CD8-positive, alpha-beta memory T cell (primary cell): ENCODE measurements around the gene MYORG. TPM values are rescaled to one million over a fixed set of nuclear protein-coding genes. Genes with fewer than 3 reads are reported as not detected.

Experiments used
- CTCF ChIA-PET: fragments of 350-600 bp; sonication (Branson Sonifier 250); formaldehyde crosslinking; loops from one replicate; lab custom pipeline; 2021; ENCODE audit warnings: antibody characterized with exemption; lab: Charles Lee
- POLR2A ChIA-PET: fragments of 350-600 bp; sonication (Branson Sonifier 250); formaldehyde crosslinking; loops from one replicate; lab custom pipeline; 2021; ENCODE audit warnings: antibody characterized with exemption; lab: Charles Lee
- DNase-seq, 5 donors: peaks; one replicate each; pipeline versions ENCODE4 v3.0.0 to v3.0.0-alpha.2; 2020 to 2022; ENCODE audit warnings: mixed read lengths in 1 of 5
- H3K27ac ChIP-seq: one replicate; pipeline ENCODE4 v1.7.0; 2013; ENCODE audit warnings: low read depth, mild to moderate bottlenecking, low read length, moderate library complexity
- H3K27me3 ChIP-seq: 2 replicates; pipeline ENCODE4 v1.7.0; 2013; ENCODE audit warnings: low read length, mild to moderate bottlenecking; ENCODE audit not compliant: insufficient read depth, poor library complexity, severe bottlenecking
- H3K36me3 ChIP-seq: 2 replicates; pipeline ENCODE4 v1.7.0; 2013; ENCODE audit warnings: mild to moderate bottlenecking, low read length, moderate library complexity; ENCODE audit not compliant: insufficient read depth
- H3K4me1 ChIP-seq: 2 replicates; pipeline ENCODE4 v1.7.0; 2013; ENCODE audit warnings: mild to moderate bottlenecking, low read length, moderate library complexity; ENCODE audit not compliant: insufficient read depth
- H3K4me3 ChIP-seq: 2 replicates; pipeline ENCODE4 v1.7.0; 2013; ENCODE audit warnings: mild to moderate bottlenecking, low read length
- H3K9me3 ChIP-seq: 2 replicates; pipeline ENCODE4 v1.7.0; 2013; ENCODE audit warnings: mild to moderate bottlenecking, low read length
- H3K27ac Mint-ChIP-seq, 8 donors: one replicate each; pipeline ENCODE4 v1.8.0; 2020 to 2021; ENCODE audit warnings: mixed read lengths in 8 of 8, mild to moderate bottlenecking in 6 of 8, inconsistent platforms in 3 of 8, moderate library complexity in 3 of 8
- H3K27me3 Mint-ChIP-seq, 2 donors: one replicate each; pipeline ENCODE4 v1.8.0; 2020 to 2021; ENCODE audit warnings: mixed read lengths in 2 of 2, mild to moderate bottlenecking in 1 of 2, moderate library complexity in 1 of 2
- H3K36me3 Mint-ChIP-seq, 3 donors: one replicate each; pipeline ENCODE4 v1.8.0; 2020 to 2021; ENCODE audit warnings: mixed read lengths in 3 of 3, inconsistent platforms in 1 of 3, mild to moderate bottlenecking in 1 of 3
- H3K4me1 Mint-ChIP-seq, 3 donors: one replicate each; pipeline ENCODE4 v1.8.0; 2020 to 2021; ENCODE audit warnings: mixed read lengths in 3 of 3, inconsistent platforms in 1 of 3, mild to moderate bottlenecking in 1 of 3
- H3K4me3 Mint-ChIP-seq, 7 donors: one replicate each; pipeline ENCODE4 v1.8.0; 2020 to 2021; ENCODE audit warnings: mixed read lengths in 7 of 7, mild to moderate bottlenecking in 6 of 7, moderate library complexity in 4 of 7, inconsistent platforms in 2 of 7
- H3K9me3 Mint-ChIP-seq, 5 donors: one replicate each; pipeline ENCODE4 v1.8.0; 2020 to 2022; ENCODE audit warnings: mixed read lengths in 5 of 5, mild to moderate bottlenecking in 3 of 5, moderate library complexity in 2 of 5, inconsistent platforms in 1 of 5
- polyA plus RNA-seq: library from polyadenylated mRNA; unstranded; fragments of 300-500 nt; fragmentation: Illumina TruSeq; gene quantifications from one replicate; pipeline ENCODE4 v1.2.3, GENCODE V29; 2021
- total RNA-seq, 2 experiments: library from RNA; stranded (reverse); gene quantifications; one replicate each; pipeline ENCODE4 v1.2.3, GENCODE V29; 2021

The MYORG gene
- total and polyA plus RNA-seq, 3 experiments from 2014 or later: 0.67 to 2.4 (median 2.3) TPM

DNA sequence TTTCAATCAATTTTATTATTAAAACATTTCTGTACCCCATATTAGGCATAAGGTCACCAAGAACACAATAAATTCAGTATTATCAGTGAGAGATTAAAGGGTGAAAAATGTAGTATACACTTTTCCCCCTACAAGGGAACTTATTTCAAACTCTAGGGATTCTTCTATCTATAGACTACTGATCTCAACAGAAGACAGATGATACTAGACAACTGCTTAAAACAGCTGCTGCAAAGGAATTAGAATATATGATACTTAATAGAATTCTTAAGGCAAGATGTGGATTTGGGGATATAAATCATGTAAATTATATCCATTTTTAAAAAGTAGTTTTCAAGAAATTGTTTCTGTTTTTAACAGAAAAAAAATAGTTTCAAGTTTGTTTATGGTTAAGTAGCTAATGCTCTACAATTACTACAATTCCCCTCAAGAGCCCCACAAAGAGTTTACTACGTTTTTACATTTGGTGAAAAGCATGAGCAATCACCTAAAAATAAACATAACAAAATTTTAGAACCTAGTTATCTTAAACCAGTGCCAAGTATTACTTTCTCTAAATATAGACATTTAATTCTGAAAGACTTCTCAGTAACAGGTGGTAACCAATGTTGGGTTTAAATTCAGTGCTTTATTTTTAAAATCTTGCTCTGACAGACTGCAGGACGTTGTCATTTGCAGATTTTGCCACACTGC, 53.7 kb downstream of the MYORG start:
- Histone ChIP-seq H3K27me3 (no peaks in the 10 kb centered on the region), H3K4me1 (peaks cover 2% of the 10 kb centered on the region), H3K36me3 (no peaks in the 10 kb centered on the region), H3K4me3 (no peak overlapping the region), H3K9me3 (no peaks in the 10 kb centered on the region), H3K27ac (no peak overlapping the region)
- DNase-seq: no peak
- ChIA-PET POLR2A (interaction anchor here (0.6 kb wide), 1 partner anchor 1374 kb away, joined by 3 read pairs; no protein-coding TSS in a partner anchor), CTCF (interaction anchor here (1.2 kb wide), 1 partner anchor 81 kb away, joined by 3 read pairs; no protein-coding TSS in a partner anchor)
- Mint-ChIP-seq H3K27me3 (no peaks in the 10 kb centered on the region), H3K9me3 (no peaks in the 10 kb centered on the region), H3K36me3 (no peaks in the 10 kb centered on the region), H3K4me1 (peaks cover 1 to 3% (median 3%) of the 10 kb centered on the region in 3 donors), H3K27ac (no peak overlapping the region), H3K4me3 (no peak overlapping the region)

DNA sequence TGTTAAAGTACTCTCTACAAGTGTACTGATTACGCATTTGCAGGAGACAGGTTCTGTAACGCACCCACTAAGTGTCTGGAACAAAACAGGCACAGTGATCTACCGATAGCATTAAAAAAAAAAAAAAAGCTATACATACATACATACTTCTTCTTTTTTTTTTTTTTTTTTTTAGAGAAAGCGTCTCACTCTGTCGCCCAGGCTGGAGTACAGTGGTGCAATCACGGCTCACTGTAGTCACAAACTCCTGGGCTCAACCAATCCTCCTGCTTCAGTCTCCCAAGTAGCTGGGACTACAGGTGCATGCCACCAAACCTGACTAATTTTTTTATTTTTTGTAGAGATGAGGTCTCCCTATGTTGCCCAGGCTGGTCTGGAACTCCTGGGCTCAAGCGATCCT, 55.2 kb downstream of the MYORG start:
- H3K9me3 ChIP-seq: no peaks in the 10 kb centered on the region
- Mint-ChIP-seq H3K4me3 (no peak overlapping the region), H3K4me1 (no peaks in the 10 kb centered on the region), H3K36me3 (no peaks in the 10 kb centered on the region), H3K27me3 (no peaks in the 10 kb centered on the region), H3K27ac (no peak overlapping the region), H3K9me3 (no peaks in the 10 kb centered on the region)
- H3K4me1 ChIP-seq: no peaks in the 10 kb centered on the region
- ChIA-PET POLR2A (no interaction called here), CTCF (interaction anchor here (0.6 to 0.9 kb wide), 2 partner anchors 30 to 84 kb away, joined by 3 to 4 read pairs; no protein-coding TSS in a partner anchor)
- H3K36me3 ChIP-seq: no peaks in the 10 kb centered on the region
- no peak overlapping the region for H3K4me3 ChIP-seq
- H3K27me3 ChIP-seq: no peaks in the 10 kb centered on the region
- DNase-seq: no peak
- H3K27ac ChIP-seq: no peak overlapping the region

DNA sequence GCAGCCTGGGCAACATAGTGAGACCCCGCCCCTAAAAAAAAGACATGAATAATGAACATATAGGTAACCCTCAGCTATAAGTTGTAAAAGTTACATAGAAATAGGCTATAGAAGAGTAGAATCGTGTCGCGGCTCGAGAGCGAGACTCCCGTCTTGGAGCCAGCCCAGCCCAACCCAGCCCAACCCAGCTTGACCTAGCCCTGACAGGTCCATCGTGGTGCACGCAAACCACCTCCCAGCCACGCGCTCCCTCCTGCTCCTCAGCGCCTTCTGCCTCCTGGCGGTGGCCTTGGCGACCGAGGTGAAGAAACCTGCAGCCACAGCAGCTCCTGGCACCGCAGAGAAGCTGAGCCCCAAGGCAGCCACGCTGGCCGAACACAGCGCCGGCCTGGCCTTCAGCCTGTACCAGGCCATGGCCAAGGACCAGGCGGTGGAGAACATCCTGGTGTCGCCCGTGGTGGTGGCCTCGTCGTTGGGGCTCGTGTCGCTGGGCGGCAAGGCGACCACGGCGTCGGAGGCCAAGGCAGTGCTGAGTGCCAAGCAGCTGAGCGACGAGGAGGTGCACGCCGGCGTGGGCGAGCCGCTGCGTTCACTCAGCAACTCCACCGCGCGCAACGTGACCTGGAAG, 58.4 kb downstream of the MYORG start:
- Histone ChIP-seq H3K4me1 (no peaks in the 10 kb centered on the region), H3K27ac (no peak overlapping the region), H3K4me3 (no peak overlapping the region), H3K9me3 (no peaks in the 10 kb centered on the region), H3K36me3 (no peaks in the 10 kb centered on the region), H3K27me3 (no peaks in the 10 kb centered on the region)
- Mint-ChIP-seq H3K4me1 (no peaks in the 10 kb centered on the region), H3K9me3 (no peaks in the 10 kb centered on the region), H3K27ac (no peak overlapping the region), H3K4me3 (no peak overlapping the region), H3K27me3 (no peaks in the 10 kb centered on the region), H3K36me3 (no peaks in the 10 kb centered on the region)
- ChIA-PET POLR2A (no interaction called here), CTCF (no interaction called here)
- DNase-seq: no peak

DNA sequence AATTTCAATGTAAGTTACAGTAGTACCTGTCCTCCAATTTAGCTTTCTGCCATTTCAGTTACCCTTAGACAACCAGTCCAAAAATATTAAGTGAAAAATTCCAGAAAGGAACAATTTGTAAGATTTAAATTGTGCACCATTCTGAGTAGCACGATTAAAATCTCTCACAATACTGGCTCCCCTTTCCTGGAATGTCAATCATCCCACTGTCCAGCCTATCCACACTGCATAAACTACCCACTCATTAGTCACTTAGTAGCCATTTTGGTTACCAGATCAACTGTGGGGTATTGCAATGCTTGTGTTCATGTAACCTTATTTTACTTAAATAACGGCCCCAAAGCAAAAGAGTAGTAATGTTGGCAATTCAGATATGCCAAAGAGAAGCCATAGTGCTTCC, 59.3 kb downstream of the MYORG start:
- H3K9me3 Mint-ChIP-seq: no peaks in the 10 kb centered on the region
- H3K27ac ChIP-seq: no peak overlapping the region
- H3K4me3 ChIP-seq: no peak overlapping the region
- no peak for DNase-seq
- no peaks in the 10 kb centered on the region for H3K4me1 ChIP-seq
- no peak overlapping the region for H3K27ac Mint-ChIP-seq
- no peak overlapping the region for H3K4me3 Mint-ChIP-seq
- CTCF ChIA-PET: no interaction called here
- no peaks in the 10 kb centered on the region for H3K36me3 Mint-ChIP-seq
- no peaks in the 10 kb centered on the region for H3K9me3 ChIP-seq
- POLR2A ChIA-PET: no interaction called here
- no peaks in the 10 kb centered on the region for H3K36me3 ChIP-seq
- H3K27me3 ChIP-seq: no peaks in the 10 kb centered on the region
- H3K4me1 Mint-ChIP-seq: no peaks in the 10 kb centered on the region
- H3K27me3 Mint-ChIP-seq: no peaks in the 10 kb centered on the region

Other genes starting within 250 kb of the MYORG start
- gene UBAP1, start 197.9 kb downstream of the MYORG start, total RNA-seq: 10 to 100 TPM; 39.0 to 39.7 TPM
- 50.2 TPM for gene UBAP1, start 197.9 kb downstream of the MYORG start, polyA plus RNA-seq
- gene KIF24, start 47.6 kb downstream of the MYORG start, total RNA-seq: 1 to 10 TPM; 6.0 to 6.7 TPM
- not detected for gene KIF24, start 47.6 kb downstream of the MYORG start, polyA plus RNA-seq
- gene NUDT2, start 47.3 kb downstream of the MYORG start, total RNA-seq: 10 to 100 TPM; 27.9 to 30.4 TPM
- gene NUDT2, start 47.3 kb downstream of the MYORG start, polyA plus RNA-seq: 24.6 TPM
- 10 to 100 TPM in 1 of 2 experiments, 1 to 10 TPM in 1; 9.4 to 10.5 TPM for gene FAM219A, start 81.7 kb upstream of the MYORG start, total RNA-seq
- gene FAM219A, start 81.7 kb upstream of the MYORG start, polyA plus RNA-seq: 1.7 TPM
- not detected for gene DNAI1, start 81.9 kb upstream of the MYORG start, total RNA-seq
- not detected for gene DNAI1, start 81.9 kb upstream of the MYORG start, polyA plus RNA-seq
- under 1 TPM; 0.35 to 0.39 TPM for gene ENHO, start 146.1 kb upstream of the MYORG start, total RNA-seq
- gene ENHO, start 146.1 kb upstream of the MYORG start, polyA plus RNA-seq: not detected
- not detected for gene CNTFR, start 212.8 kb upstream of the MYORG start, total RNA-seq
- gene CNTFR, start 212.8 kb upstream of the MYORG start, polyA plus RNA-seq: not detected
- 10 to 100 TPM; 34.5 to 39.0 TPM for gene RPP25L, start 235.2 kb upstream of the MYORG start, total RNA-seq
- gene RPP25L, start 235.2 kb upstream of the MYORG start, polyA plus RNA-seq: 35.9 TPM
- 10 to 100 TPM; 83.3 to 83.4 TPM for gene DCTN3, start 243.6 kb upstream of the MYORG start, total RNA-seq
- 128 TPM for gene DCTN3, start 243.6 kb upstream of the MYORG start, polyA plus RNA-seq